Tibial nerve (tissue), 4 donors: ENCODE measurements around the gene COL25A1.
A peak's percentile ranks its signal among the peaks of the same experiment; 100 is the strongest.

Experiments used
- EP300 ChIP-seq, 2 donors: sonication (generic); formaldehyde crosslinking; IDR thresholded peaks; one replicate each; pipeline ENCODE4 v1.6.1; 2017; ENCODE audit warnings: antibody characterized with exemption in 2 of 2, mild to moderate bottlenecking in 1 of 2
- POLR2A ChIP-seq, 2 donors: fragments of 450-650 bp; IDR thresholded peaks; one replicate each; pipeline ENCODE4 v1.6.1; 2017; ENCODE audit warnings: antibody characterized with exemption in 2 of 2, mild to moderate bottlenecking in 2 of 2, moderate library complexity in 2 of 2
- TF ChIP-seq, protein P1 (sequence below), 5 experiments: fragments of 200-600 bp in 3 of 5; fragments of 450-650 bp in 2 of 5; sonication (generic) in 3 of 5; IDR thresholded peaks; one replicate each; pipeline ENCODE4 v1.5.1; 2016 to 2019; ENCODE audit warnings: antibody characterized with exemption in 5 of 5, mild to moderate bottlenecking in 3 of 5, moderate library complexity in 2 of 5

DNA sequence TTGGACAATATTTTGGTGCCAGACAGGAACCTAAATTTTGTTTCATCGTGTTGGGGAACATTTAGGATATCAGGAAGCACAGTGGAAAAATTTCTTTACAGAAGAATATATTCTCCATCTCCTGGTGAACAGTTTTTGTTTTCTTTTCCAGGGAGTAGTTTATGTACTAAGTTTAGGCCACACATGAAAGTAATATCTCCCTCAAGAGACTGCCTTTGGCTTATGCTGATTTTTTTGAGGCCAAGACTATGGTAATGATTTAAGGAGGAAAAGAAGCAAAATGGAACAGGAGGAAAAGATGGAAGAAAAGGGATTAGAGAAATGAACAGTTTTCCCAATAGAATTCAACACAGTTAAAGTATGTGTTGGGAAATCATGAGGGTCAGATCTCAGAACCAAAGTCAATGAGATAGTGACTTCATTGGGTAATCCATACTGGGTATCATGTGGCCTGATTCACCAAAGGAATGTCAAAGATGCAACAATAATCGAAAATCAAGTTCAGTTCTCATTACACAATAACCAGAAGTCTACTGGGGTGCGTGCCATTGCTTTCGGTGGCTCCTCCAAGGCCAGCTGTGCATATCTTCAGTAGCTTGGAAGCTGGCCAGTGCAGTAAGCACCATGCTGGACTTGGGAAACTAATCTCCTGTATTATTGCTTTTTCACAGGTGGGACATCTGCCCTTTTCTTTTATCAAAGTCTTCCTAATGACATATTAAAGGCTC, 234.8 kb downstream of the COL25A1 start:
- TF ChIP-seq, protein P1, sequence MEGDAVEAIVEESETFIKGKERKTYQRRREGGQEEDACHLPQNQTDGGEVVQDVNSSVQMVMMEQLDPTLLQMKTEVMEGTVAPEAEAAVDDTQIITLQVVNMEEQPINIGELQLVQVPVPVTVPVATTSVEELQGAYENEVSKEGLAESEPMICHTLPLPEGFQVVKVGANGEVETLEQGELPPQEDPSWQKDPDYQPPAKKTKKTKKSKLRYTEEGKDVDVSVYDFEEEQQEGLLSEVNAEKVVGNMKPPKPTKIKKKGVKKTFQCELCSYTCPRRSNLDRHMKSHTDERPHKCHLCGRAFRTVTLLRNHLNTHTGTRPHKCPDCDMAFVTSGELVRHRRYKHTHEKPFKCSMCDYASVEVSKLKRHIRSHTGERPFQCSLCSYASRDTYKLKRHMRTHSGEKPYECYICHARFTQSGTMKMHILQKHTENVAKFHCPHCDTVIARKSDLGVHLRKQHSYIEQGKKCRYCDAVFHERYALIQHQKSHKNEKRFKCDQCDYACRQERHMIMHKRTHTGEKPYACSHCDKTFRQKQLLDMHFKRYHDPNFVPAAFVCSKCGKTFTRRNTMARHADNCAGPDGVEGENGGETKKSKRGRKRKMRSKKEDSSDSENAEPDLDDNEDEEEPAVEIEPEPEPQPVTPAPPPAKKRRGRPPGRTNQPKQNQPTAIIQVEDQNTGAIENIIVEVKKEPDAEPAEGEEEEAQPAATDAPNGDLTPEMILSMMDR (IDR thresholded peaks at IDR 0.05), result no peak
- no peak for TF ChIP-seq POLR2A (IDR thresholded peaks at IDR 0.05)
- TF ChIP-seq EP300 (IDR thresholded peaks at IDR 0.05), result peak in 1 of 2 donors; percentile 57
